MG63 (cell line): ENCODE data around the gene PAK2. TPM values are rescaled to one million over a fixed set of nuclear protein-coding genes. Genes with fewer than 3 reads are reported as not detected.

ENCODE experiments used
- DNase-seq: peaks from one replicate; pipeline ENCODE4 v3.0.0-alpha.2; 2020
- H3K27me3 ChIP-seq: fragments of 250-450 bp; sonication (Bioruptor Pico); 2 replicates; pipeline ENCODE4 v1.5.1; 2020; ENCODE audit warnings: mild to moderate bottlenecking, moderate library complexity
- H3K36me3 ChIP-seq: fragments of 250-450 bp; sonication (Bioruptor Pico); 2 replicates; pipeline ENCODE4 v1.5.1; 2020; ENCODE audit warnings: mild to moderate bottlenecking, moderate library complexity
- H3K4me3 ChIP-seq: fragments of 250-450 bp; sonication (Bioruptor Pico); 2 replicates; pipeline ENCODE4 v1.5.1; 2020; ENCODE audit warnings: mild to moderate bottlenecking, moderate library complexity
- H3K9me3 ChIP-seq: fragments of 250-450 bp; sonication (Bioruptor Pico); 2 replicates; pipeline ENCODE4 v1.5.1; 2020; ENCODE audit warnings: mild to moderate bottlenecking, moderate library complexity
- total RNA-seq: library from RNA; depleted of rRNA; stranded (reverse); fragments of >200 nt; shearing (Covaris generic); gene quantifications from 2 replicates; pipeline ENCODE4 v1.2.3, GENCODE V29; 2014; ENCODE audit warnings: low replicate concordance; rRNA removed

PAK2 gene
- total RNA-seq, result 27.7 and 42.1 TPM in 2 replicates

- no peaks in the 10 kb centered on the region for H3K27me3 ChIP-seq
- peak; percentile 95 for DNase-seq
- H3K9me3 ChIP-seq, result peaks cover 4% of the 10 kb centered on the region
- peak within 1 kb of the TSS; percentile 86 for H3K4me3 ChIP-seq
- peaks cover 36% of the 10 kb centered on the region for H3K36me3 ChIP-seq
Observed at GRCh38 chr3:196739671-196740480, at the start of gene PAK2. Gene PAK2 (plus strand): TSS chr3:196739857. CDS start chr3:196782647, 42,790 bp downstream.

- Histone ChIP-seq H3K9me3 (no peaks in the 10 kb centered on the region), H3K36me3 (no peaks in the 10 kb centered on the region)
- no peak for DNase-seq
Observed at GRCh38 chr3:196689941-196690660, 49.6 kb upstream of the PAK2 start.

DNA sequence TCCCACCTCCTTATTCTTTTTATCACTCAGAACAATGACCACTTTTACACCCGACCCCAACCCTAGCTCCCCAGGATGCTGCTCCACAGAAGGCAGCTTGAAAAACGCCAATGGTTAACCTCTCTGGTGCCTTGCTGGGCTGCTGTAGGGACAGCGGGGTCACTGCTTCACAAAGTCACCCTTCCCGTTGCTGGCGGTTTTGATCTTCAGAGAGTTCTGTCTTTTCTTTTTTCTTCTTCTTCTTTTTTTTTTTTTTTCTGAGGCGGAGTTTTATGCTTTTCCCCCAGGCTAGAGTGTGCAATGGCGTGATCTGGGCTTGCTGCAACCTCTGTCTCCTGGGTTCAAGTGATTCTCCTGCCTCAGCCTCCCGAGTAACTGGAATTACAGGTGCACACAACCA lies 48.3 kb upstream of the PAK2 start:
- Histone ChIP-seq H3K9me3 (no peaks in the 10 kb centered on the region), H3K36me3 (no peaks in the 10 kb centered on the region), H3K27me3 (no peaks in the 10 kb centered on the region), H3K4me3 (no peak overlapping the region)
- no peak for DNase-seq

More at GRCh38 chr3:196689941-196690660, 49.6 kb upstream of the PAK2 start:
- H3K27me3 ChIP-seq, result no peaks in the 10 kb centered on the region
- H3K4me3 ChIP-seq, result no peak overlapping the region

GRCh38 chr3:196694202-196694638 lies 45.4 kb upstream of the PAK2 start:
- Histone ChIP-seq H3K4me3 (no peak overlapping the region), H3K36me3 (no peaks in the 10 kb centered on the region), H3K27me3 (no peaks in the 10 kb centered on the region), H3K9me3 (no peaks in the 10 kb centered on the region)
- no peak for DNase-seq

GRCh38 chr3:196694941-196695848 lies 44.5 kb upstream of the PAK2 start:
- no peaks in the 10 kb centered on the region for H3K36me3 ChIP-seq
- H3K9me3 ChIP-seq, result no peaks in the 10 kb centered on the region
- H3K4me3 ChIP-seq, result no peak overlapping the region
- no peak for DNase-seq
- H3K27me3 ChIP-seq, result no peaks in the 10 kb centered on the region

DNA sequence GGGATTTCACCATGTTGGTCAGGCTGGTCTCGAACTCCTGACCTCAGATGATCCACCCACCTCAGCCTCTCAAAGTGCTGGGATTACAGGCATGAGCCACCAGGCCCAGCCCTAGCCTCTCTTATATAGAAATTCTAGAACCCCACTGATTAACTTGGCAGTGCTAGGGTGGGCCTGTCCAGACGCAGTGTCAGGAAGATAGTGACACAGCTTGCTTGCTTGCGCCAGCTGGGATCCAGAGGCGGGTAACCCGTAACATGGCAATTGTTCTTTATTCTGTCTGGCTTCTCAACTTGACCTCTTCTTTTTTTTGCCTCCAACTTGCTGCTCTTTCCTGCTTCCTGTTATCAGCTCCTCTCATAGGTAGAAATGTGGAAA lies 43.8 kb upstream of the PAK2 start:
- DNase-seq, result no peak
- H3K36me3 ChIP-seq, result no peaks in the 10 kb centered on the region

GRCh38 chr3:196697270-196697669 lies 42.4 kb upstream of the PAK2 start:
- H3K9me3 ChIP-seq, result no peaks in the 10 kb centered on the region
- no peak for DNase-seq
- no peak overlapping the region for H3K4me3 ChIP-seq
- H3K27me3 ChIP-seq, result no peaks in the 10 kb centered on the region
- H3K36me3 ChIP-seq, result no peaks in the 10 kb centered on the region

More for the DNA sequence above, 43.8 kb upstream of the PAK2 start:
- Histone ChIP-seq H3K4me3 (no peak overlapping the region), H3K9me3 (no peaks in the 10 kb centered on the region), H3K27me3 (no peaks in the 10 kb centered on the region)

GRCh38 chr3:196699749-196700148 lies 39.9 kb upstream of the PAK2 start:
- no peaks in the 10 kb centered on the region for H3K36me3 ChIP-seq
- H3K9me3 ChIP-seq, result no peaks in the 10 kb centered on the region
- no peak for DNase-seq
- no peaks in the 10 kb centered on the region for H3K27me3 ChIP-seq
- no peak overlapping the region for H3K4me3 ChIP-seq

DNA sequence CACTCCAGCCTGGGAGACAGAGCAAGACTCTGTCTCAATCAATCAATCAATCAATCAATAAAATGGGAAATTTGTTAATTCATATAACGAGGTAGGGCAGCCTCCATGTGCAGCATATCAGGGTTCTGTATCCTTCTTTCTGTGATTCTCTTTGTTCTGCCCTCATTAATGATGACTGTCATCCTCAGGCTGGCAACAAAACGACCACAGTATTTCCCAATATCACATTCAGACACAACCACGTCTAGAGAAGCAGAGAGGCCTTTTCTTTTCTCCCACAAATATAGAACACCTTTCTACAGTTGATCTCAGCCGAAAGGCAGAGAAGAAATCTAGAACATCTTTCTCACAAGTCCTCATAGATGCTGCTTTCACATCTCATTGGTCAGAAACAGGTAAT lies 38.9 kb upstream of the PAK2 start:
- Histone ChIP-seq H3K36me3 (no peaks in the 10 kb centered on the region), H3K4me3 (no peak overlapping the region), H3K27me3 (no peaks in the 10 kb centered on the region), H3K9me3 (no peaks in the 10 kb centered on the region)
- no peak for DNase-seq

DNA sequence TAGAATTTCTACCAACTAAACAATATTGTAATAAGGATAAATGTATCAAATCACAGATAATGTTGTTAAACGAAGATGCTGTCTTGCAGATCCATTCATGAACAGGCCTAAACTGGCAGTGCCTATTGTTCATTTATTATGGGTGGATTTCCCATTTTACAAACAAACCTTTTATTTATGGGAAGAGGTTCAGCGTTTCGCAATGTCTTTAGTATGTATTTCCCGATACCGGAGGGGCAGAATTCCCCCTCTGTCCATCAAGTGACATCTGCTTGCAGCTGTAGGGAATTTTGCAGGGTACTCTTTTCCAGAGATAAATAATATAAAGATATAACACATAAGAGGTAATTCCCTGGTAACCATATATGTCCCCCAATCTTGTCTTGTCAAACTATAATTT lies 33.3 kb upstream of the PAK2 start:
- Histone ChIP-seq H3K9me3 (no peaks in the 10 kb centered on the region), H3K27me3 (no peaks in the 10 kb centered on the region), H3K36me3 (no peaks in the 10 kb centered on the region), H3K4me3 (no peak overlapping the region)
- DNase-seq, result no peak

DNA sequence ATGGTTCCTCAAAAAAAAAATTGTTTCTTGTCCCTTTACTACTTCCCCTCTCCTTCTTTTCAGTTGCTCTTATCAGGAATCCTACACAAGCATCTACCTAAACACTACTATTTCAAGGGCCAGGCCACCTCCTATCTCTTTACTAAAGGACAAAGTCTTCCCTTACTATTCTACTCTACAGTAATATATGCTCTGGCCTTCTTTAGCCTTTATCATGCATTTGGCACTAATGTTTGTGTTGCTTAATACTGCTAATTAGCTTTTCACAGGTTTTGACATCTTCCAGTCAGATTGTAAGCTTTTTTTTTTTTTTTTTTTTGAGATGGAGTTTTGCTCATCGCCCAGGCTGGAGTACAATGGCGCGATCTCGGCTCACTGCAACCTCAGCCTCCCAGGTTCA lies 32.9 kb upstream of the PAK2 start:
- Histone ChIP-seq H3K4me3 (no peak overlapping the region), H3K36me3 (no peaks in the 10 kb centered on the region), H3K9me3 (no peaks in the 10 kb centered on the region), H3K27me3 (no peaks in the 10 kb centered on the region)
- DNase-seq, result no peak

DNA sequence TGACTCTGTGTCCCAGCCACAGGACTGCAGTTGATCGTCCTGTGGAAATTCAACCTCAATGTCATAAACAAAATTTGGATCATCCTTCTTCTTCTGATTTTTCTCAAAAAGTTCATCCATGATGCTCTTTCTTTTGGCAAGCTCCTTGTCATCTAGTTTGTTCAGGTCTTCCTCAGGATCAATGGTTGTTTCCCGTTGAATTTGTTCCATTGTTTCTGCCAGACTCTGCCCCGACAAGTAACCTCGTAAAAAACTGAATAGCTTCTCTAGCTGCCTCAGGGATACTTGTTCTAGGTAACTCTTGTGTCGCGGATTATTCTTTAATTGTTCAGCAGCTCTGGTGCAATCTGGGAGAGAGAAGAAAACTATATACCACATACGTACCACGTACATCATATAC lies 32.1 kb upstream of the PAK2 start:
- H3K36me3 ChIP-seq, result no peaks in the 10 kb centered on the region
- H3K27me3 ChIP-seq, result no peaks in the 10 kb centered on the region
- no peak overlapping the region for H3K4me3 ChIP-seq
- DNase-seq, result no peak
- H3K9me3 ChIP-seq, result no peaks in the 10 kb centered on the region

GRCh38 chr3:196708467-196708866 lies 31.2 kb upstream of the PAK2 start:
- no peaks in the 10 kb centered on the region for H3K27me3 ChIP-seq
- H3K36me3 ChIP-seq, result no peaks in the 10 kb centered on the region
- no peak for DNase-seq
- no peak overlapping the region for H3K4me3 ChIP-seq
- no peaks in the 10 kb centered on the region for H3K9me3 ChIP-seq

DNA sequence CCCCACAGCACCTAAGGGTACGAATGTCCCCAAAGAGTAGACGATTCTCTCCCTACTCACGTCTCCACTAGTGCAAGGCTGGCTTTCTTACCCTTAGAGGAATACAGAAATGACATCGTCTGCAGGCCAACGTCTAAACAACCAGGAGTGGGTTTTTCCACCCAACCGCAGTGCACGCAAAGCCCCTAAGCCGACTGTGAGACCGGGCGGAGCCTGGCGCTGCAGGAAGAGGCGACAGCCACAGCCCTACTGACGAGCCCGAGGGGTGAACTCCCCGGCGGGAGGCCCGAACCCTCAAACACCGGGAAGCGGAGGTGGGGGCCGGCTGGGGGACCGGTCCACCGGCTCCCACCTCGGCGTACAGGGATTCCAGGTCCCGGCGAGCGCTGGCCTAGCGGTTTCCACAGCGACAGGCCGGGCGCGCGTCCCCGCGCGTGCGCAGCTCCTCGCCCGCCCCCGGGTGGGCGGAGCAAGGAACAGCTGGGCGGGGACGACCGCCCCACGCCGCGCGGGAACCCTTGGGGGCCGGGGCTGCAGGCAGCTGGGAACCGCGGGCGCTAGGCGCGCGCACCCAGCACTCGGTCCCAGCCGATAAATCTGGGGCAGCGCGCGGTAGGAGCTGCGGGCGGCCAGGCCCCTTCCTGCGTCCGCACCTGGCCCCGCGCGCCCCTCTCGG lies 27.7 kb upstream of the PAK2 start, which contains the start of the genes CEP19 and PIGX:
Gene CEP19 (minus strand): TSS at position 413 of the 676 bp plus-strand sequence. CDS start 3,593 bp downstream, outside the sequence.
Gene PIGX (plus strand): TSS at position 540 of the 676 bp plus-strand sequence.
- peak; percentile 82 for DNase-seq
- Histone ChIP-seq H3K36me3 (peaks cover 3% of the 10 kb centered on the region), H3K4me3 (peak within 1 kb of the TSS; percentile 98), H3K9me3 (no peaks in the 10 kb centered on the region), H3K27me3 (no peaks in the 10 kb centered on the region)

GRCh38 chr3:196712514-196713413 lies 26.9 kb upstream of the PAK2 start:
- Histone ChIP-seq H3K9me3 (no peaks in the 10 kb centered on the region), H3K36me3 (peaks cover 9% of the 10 kb centered on the region), H3K4me3 (peak overlapping the region; percentile 98), H3K27me3 (no peaks in the 10 kb centered on the region)
- DNase-seq, result no peak
